Fibroblast of skin of right quadriceps (primary cell): ENCODE measurements around the gene CACUL1.
"Not testable (repeated sequence)": the region's sequence is repeated elsewhere in the genome, so short reads cannot be mapped to it uniquely, and the experiment has no call there.

Source experiments
- DNase-seq: peaks from one replicate; pipeline ENCODE4 v3.0.0-alpha.2; 2013

Gene CACUL1

DNA sequence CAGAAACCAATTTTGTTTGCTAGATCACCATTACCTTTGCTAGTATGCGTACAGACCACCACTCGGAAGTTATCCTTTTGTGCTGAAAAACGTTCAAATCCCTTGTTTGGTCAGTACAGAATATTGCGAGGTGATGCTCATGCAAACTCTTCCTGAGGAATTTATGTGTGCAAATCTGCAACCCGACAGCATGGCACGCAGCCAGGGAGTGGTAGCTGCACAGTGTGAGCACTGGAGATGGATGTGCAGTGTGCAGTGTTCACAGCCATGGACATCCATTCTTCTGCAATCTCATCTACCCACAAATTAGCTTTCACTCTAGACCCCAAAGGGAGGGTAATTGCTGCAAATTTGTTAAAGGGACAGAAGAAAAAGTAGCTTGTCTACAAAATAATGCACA lies 72.2 kb downstream of the CACUL1 start:
- no peak for DNase-seq

GRCh38 chr10:118680197-118680596 lies 74.6 kb downstream of the CACUL1 start:
- DNase-seq, result no peak

DNA sequence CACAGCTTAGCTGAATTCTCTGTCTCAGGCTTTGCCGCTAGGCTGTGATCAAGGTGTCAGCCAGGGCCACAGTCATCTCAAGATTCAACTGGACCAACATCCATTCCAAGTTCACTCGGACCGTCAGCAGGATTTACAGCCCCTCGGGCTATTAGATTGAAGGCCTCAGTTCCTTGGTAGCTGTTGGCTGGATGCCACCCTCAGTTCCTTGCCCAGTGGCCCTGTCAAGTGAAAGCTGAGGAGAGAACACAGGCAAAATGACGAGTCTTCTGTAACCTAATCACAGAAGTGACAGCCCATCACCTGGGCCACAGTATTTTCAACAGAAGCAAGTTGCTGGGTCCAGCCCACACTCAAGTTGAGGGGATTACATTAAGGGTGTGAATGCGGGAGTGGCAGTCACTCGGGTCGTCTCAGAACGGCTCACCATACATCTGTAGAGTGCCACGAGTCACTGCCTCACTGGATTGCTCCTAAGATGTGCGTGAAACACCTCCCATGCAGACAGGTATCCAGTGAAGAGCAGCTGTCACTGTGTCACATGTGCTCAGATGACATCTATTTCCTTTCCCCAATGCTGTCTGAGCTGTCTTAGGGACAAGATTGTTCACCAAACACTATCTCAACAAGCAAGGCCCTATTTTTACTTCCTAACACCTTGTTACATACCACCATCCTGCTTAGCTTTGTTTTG lies 80.4 kb downstream of the CACUL1 start:
- no peak for DNase-seq

DNA sequence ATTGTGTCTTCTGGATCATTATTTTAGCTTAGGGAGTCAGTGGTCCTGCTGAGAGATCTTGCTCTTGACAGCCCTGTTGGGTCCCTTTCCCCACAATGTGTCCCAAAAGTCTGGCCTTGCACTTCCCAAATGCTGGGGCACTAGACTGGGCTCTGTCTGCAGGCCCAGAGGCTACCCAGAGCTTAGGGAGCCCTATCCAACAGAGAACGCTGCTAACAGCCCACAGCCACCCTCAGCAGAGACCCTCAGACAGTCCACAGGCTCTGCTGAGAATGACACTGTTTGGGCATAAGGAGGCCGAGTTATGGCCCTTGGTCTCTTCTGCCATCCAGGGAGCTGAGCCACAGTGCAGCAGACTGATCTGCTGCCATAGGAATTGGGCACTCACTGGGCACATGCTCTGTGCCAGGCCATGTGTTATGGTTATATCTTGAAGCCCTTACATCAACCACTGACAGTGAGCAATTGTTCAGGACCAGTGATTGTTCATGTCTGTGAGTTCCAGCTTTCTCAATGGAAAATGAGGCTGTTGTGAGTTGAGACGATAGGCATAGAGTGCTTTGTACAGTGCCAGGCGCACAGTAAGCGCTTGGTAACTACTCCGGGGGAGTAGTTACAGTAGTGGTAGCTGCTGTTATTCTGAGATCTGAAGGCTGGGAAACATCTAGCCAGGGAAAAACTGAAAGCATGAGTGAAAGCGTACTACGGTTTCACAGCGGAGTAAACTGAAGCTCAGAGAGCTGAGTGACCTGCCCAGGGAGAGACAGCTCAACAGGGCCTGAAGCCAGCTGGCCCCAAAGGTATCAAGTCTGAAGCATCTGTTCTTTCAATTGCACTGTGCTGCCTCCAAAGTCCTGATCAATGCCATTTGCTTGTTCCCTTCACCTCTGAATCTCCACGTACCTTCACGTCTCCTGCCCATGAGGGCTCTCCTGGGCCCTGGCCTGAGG lies 81.7 kb downstream of the CACUL1 start:
- no peak for DNase-seq

GRCh38 chr10:118672153-118672552 lies 82.6 kb downstream of the CACUL1 start:
- DNase-seq, result no peak

DNA sequence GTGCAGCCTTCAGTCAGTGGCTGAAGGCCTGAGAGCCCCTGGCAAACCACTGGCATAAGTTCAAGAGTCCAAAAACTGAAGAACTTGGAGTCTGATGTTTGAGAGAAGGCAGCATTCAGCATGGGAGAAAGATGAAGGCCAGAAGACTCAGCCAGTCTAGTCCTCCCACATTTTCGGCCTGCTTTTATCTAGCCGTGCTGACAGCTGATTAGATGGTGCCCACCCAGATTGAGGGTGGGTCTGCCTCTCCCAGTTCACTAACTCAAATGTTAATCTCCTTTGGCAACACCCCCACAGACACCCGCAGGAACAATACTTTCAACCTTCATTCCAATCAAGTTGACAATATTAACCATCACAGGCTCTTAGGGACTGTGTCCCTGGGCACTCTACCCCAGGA lies 83.5 kb downstream of the CACUL1 start:
- not testable (repeated sequence) for DNase-seq

DNA sequence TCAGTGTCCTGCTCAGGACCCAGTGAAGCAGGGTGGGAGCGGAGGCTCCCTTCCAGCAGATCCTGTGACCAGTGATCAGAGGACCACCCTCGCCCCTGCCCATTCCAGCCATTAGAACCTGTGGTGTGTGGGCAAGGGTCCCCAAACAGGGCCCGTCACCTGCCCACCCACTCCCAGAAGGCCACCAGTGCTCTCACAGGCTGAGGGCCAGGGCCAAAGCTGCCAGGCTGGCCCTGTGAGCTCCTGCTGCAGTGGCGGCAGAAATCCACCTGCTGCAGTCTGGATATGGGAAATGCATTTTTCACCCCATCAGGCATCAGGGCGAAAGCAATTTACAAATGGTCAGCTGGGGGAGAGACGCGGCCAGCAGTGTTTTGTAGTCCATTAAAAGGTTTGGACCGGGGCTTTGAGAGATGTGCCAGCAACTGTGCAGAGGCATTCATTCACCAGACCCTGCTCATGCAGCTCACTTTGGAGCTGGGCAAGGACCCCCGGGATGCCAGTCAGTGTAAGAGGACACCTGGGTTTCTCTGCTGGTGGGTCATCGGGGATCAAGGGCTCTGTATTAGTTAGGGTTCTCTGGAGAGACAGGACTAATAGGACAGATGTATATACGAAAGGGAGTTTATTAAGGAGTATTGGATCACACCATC lies 84.2 kb downstream of the CACUL1 start:
- no peak for DNase-seq

GRCh38 chr10:118669835-118670234 lies 84.9 kb downstream of the CACUL1 start:
- no peak for DNase-seq

- peak; percentile 88 for DNase-seq
Measured at GRCh38 chr10:118669020-118669791, 85.6 kb downstream of the CACUL1 start.

GRCh38 chr10:118668228-118668952 lies 86.4 kb downstream of the CACUL1 start:
- DNase-seq, result no peak

DNA sequence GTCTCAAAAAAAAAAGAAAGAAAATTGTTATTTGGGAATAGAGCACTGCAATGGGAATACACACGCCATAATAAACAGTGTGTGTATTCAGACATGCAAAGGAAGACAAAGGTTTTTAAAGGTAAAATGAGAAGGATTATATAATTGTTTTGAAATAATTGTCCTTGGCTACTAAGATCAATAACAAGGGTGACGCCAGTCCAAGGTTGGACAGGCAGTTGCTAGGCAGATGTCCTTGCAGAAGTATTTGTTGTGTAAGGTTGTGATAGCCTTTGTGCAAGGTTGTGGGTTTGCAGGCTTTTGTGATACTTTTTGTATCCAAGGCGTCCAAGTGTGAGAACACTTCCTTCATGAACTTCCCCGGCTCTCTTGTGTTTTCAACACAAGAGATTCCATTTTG lies 87.0 kb downstream of the CACUL1 start:
- DNase-seq, result no peak

GRCh38 chr10:118666350-118666749 lies 88.4 kb downstream of the CACUL1 start:
- no peak for DNase-seq

DNA sequence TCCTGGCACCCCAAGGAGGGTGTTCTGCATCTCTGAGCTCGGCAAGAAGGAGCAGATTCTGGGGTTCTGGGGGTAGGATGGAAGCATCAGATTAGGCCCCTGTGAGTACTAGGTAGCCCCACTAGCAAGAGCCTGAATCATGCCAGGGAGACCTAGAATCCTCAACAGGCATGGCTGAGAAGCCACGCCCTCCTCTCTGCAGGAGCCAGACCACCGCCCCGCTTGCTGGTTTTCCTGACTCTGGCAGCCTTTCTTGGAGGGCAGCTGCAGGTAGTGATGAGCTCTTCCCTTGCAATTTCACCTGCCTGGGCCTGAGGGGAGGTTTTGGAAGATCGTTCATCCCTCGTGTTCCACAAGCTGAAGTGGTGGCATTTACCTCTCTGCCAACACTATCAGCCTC lies 90.4 kb downstream of the CACUL1 start:
- DNase-seq, result no peak

DNA sequence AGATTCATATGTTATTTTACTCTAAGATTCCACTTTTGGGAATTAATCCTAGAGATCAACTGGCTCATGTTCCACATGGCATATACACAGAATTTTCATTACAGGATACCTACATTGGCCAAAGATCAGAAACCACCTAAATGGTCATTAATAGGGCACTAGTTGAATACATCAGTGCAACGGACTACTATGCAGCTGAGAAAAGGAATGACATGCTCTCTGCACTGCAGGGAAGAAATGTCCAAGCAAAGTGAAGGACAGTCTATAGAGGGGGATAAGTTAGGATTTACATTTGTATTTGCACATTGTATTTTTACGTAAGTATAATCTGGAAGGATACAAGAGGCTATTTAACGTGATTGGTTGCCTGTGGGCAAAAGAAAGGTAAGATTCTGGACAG lies 91.6 kb downstream of the CACUL1 start:
- DNase-seq, result no peak

GRCh38 chr10:118662228-118663035 lies 92.3 kb downstream of the CACUL1 start:
- no peak for DNase-seq

- DNase-seq, result no peak
Measured at GRCh38 chr10:118658762-118659161, 96.0 kb downstream of the CACUL1 start.

- not testable (repeated sequence) for DNase-seq
Measured at GRCh38 chr10:118658168-118658567, 96.6 kb downstream of the CACUL1 start.

- DNase-seq, result not testable (repeated sequence)
Measured at GRCh38 chr10:118645294-118645693, 109.5 kb downstream of the CACUL1 start.

DNA sequence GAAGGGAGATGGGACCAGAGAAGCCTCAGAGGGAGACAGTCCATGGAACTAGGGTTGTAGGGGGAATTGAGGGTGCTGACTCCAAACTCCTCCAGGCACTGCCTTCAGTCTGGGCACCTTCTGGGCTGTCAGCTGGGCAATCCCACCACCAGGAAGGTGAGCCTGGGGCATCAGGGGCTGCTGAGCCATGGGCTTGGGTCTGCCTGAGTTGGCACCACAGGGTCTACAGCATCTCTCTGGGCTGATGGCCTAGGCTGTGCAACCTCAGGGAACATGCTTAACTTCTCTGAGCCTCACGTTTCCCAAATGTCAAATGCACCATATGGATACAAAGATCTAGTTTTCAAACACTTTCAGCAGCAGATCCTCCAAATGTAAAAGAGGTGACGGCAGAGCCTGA lies 112.5 kb downstream of the CACUL1 start:
- DNase-seq, result no peak

GRCh38 chr10:118638680-118639079 lies 116.1 kb downstream of the CACUL1 start:
- no peak for DNase-seq
